ENCODE results near the gene ZP2.
A peak's percentile ranks its signal among the peaks of the same experiment; 100 is the strongest.

Gene ZP2

DNA sequence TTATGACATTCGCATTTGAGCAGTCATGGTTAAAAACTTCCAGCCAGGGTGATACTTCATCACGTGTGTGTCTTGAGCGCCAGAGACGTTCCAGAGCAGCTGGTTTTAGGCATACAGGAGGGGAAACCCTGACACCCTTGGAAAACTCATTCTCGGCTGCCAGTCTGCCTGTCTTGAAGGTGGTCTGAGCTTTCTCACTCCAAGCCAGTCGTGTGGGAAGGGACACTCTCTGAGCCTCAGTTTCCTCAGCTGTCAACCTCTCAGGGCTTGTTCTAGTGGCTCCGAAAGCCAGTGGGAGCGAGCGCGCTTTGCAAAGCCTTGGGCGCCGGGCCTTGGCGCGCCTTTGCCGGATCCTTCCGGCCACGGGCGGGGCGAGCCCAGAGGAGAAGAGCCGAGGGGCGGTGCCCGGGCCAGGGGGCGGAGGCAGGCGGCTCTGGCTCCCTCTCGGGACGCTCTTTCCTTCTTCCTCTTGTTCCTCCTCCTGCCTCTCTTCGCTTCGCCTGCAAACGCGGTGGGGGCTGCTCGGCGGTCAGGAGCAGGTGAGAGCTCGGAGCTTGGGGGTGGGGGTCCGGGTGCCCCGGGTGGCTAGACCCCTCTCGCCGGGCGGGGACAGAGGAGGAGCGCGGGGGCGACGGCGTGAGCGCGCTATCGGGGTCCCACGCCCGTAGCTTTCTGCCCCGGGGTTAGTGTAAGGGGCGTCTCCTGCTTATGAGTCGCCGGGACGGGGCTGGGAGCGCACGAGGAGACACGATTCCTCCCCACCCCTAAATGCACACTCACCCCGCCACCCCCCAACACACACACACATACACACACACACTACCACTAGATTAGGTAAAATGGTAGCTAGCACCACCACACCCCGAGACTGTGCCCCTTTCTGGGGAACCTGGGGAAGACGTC lies 52.9 kb downstream of the ZP2 start, which contains the start of gene LDAF1 (continued):
- TF ChIP-seq, protein P1, sequence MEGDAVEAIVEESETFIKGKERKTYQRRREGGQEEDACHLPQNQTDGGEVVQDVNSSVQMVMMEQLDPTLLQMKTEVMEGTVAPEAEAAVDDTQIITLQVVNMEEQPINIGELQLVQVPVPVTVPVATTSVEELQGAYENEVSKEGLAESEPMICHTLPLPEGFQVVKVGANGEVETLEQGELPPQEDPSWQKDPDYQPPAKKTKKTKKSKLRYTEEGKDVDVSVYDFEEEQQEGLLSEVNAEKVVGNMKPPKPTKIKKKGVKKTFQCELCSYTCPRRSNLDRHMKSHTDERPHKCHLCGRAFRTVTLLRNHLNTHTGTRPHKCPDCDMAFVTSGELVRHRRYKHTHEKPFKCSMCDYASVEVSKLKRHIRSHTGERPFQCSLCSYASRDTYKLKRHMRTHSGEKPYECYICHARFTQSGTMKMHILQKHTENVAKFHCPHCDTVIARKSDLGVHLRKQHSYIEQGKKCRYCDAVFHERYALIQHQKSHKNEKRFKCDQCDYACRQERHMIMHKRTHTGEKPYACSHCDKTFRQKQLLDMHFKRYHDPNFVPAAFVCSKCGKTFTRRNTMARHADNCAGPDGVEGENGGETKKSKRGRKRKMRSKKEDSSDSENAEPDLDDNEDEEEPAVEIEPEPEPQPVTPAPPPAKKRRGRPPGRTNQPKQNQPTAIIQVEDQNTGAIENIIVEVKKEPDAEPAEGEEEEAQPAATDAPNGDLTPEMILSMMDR (tag by site-specific recombination; IDR thresholded peaks at IDR 0.05) = no peak
- TF ChIP-seq ZNF132 (tag by site-specific recombination; IDR thresholded peaks at IDR 0.05; ENCODE audit: borderline replicate concordance) (no peak), ZEB2 (tag by site-specific recombination; IDR thresholded peaks at IDR 0.05) (peak; percentile 19; the same call in 1 of the 2 replicates), ZNF350 (tag by site-specific recombination; IDR thresholded peaks at IDR 0.05) (no peak), ZNF830 (tag by site-specific recombination; IDR thresholded peaks at IDR 0.05; ENCODE audit: low read depth) (no peak), ZNF354C (tag by site-specific recombination; IDR thresholded peaks at IDR 0.05; ENCODE audit: borderline replicate concordance, low read depth) (no peak), ZFP69B (tag by site-specific recombination; IDR thresholded peaks at IDR 0.05) (no peak), PRDM1 (tag by site-specific recombination; IDR thresholded peaks at IDR 0.05) (no peak), ZNF292 (tag by site-specific recombination; IDR thresholded peaks at IDR 0.05; ENCODE audit: borderline replicate concordance, low read depth) (no peak), KLF9 (tag by site-specific recombination; IDR thresholded peaks at IDR 0.05; ENCODE audit: low read depth) (peak; percentile 83), ZXDB (tag by site-specific recombination; IDR thresholded peaks at IDR 0.05) (no peak), ZNF555 (tag by site-specific recombination; conservative IDR thresholded peaks at IDR 0.05) (no peak), KLF8 (tag by site-specific recombination; IDR thresholded peaks at IDR 0.05) (no peak; the same call in 1 of the 2 replicates), ZNF48 (tag by site-specific recombination; IDR thresholded peaks at IDR 0.05) (no peak), ZNF629 (tag by site-specific recombination; IDR thresholded peaks at IDR 0.05) (peak; percentile 35; the same call in 1 of the 2 replicates), RBAK (tag by site-specific recombination; IDR thresholded peaks at IDR 0.05) (no peak), ZNF274 (IDR thresholded peaks at IDR 0.05; ENCODE audit: low read length) (no peak), ZNF274 (tag by site-specific recombination; IDR thresholded peaks at IDR 0.05; ENCODE audit: borderline replicate concordance) (no peak), ZNF677 (tag by site-specific recombination; IDR thresholded peaks at IDR 0.05) (no peak), ZNF843 (tag by site-specific recombination; IDR thresholded peaks at IDR 0.05) (no peak)
- TF ChIP-seq, protein P2, sequence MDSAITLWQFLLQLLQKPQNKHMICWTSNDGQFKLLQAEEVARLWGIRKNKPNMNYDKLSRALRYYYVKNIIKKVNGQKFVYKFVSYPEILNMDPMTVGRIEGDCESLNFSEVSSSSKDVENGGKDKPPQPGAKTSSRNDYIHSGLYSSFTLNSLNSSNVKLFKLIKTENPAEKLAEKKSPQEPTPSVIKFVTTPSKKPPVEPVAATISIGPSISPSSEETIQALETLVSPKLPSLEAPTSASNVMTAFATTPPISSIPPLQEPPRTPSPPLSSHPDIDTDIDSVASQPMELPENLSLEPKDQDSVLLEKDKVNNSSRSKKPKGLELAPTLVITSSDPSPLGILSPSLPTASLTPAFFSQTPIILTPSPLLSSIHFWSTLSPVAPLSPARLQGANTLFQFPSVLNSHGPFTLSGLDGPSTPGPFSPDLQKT (IDR thresholded peaks at IDR 0.05; ENCODE audit: borderline replicate concordance, low read depth, low read length) = no peak
- TF ChIP-seq, protein P3, sequence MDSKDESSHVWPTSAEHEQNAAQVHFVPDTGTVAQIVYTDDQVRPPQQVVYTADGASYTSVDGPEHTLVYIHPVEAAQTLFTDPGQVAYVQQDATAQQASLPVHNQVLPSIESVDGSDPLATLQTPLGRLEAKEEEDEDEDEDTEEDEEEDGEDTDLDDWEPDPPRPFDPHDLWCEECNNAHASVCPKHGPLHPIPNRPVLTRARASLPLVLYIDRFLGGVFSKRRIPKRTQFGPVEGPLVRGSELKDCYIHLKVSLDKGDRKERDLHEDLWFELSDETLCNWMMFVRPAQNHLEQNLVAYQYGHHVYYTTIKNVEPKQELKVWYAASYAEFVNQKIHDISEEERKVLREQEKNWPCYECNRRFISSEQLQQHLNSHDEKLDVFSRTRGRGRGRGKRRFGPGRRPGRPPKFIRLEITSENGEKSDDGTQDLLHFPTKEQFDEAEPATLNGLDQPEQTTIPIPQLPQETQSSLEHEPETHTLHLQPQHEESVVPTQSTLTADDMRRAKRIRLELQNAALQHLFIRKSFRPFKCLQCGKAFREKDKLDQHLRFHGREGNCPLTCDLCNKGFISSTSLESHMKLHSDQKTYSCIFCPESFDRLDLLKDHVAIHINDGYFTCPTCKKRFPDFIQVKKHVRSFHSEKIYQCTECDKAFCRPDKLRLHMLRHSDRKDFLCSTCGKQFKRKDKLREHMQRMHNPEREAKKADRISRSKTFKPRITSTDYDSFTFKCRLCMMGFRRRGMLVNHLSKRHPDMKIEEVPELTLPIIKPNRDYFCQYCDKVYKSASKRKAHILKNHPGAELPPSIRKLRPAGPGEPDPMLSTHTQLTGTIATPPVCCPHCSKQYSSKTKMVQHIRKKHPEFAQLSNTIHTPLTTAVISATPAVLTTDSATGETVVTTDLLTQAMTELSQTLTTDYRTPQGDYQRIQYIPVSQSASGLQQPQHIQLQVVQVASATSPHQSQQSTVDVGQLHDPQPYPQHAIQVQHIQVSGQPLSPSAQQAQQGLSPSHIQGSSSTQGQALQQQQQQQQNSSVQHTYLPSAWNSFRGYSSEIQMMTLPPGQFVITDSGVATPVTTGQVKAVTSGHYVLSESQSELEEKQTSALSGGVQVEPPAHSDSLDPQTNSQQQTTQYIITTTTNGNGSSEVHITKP (tag by site-specific recombination; IDR thresholded peaks at IDR 0.05) = peak; percentile 34; the same call in 1 of the 2 replicates
- TF ChIP-seq, protein P4, sequence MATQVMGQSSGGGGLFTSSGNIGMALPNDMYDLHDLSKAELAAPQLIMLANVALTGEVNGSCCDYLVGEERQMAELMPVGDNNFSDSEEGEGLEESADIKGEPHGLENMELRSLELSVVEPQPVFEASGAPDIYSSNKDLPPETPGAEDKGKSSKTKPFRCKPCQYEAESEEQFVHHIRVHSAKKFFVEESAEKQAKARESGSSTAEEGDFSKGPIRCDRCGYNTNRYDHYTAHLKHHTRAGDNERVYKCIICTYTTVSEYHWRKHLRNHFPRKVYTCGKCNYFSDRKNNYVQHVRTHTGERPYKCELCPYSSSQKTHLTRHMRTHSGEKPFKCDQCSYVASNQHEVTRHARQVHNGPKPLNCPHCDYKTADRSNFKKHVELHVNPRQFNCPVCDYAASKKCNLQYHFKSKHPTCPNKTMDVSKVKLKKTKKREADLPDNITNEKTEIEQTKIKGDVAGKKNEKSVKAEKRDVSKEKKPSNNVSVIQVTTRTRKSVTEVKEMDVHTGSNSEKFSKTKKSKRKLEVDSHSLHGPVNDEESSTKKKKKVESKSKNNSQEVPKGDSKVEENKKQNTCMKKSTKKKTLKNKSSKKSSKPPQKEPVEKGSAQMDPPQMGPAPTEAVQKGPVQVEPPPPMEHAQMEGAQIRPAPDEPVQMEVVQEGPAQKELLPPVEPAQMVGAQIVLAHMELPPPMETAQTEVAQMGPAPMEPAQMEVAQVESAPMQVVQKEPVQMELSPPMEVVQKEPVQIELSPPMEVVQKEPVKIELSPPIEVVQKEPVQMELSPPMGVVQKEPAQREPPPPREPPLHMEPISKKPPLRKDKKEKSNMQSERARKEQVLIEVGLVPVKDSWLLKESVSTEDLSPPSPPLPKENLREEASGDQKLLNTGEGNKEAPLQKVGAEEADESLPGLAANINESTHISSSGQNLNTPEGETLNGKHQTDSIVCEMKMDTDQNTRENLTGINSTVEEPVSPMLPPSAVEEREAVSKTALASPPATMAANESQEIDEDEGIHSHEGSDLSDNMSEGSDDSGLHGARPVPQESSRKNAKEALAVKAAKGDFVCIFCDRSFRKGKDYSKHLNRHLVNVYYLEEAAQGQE (tag by site-specific recombination; IDR thresholded peaks at IDR 0.05) = no peak
- TF ChIP-seq, protein P5, sequence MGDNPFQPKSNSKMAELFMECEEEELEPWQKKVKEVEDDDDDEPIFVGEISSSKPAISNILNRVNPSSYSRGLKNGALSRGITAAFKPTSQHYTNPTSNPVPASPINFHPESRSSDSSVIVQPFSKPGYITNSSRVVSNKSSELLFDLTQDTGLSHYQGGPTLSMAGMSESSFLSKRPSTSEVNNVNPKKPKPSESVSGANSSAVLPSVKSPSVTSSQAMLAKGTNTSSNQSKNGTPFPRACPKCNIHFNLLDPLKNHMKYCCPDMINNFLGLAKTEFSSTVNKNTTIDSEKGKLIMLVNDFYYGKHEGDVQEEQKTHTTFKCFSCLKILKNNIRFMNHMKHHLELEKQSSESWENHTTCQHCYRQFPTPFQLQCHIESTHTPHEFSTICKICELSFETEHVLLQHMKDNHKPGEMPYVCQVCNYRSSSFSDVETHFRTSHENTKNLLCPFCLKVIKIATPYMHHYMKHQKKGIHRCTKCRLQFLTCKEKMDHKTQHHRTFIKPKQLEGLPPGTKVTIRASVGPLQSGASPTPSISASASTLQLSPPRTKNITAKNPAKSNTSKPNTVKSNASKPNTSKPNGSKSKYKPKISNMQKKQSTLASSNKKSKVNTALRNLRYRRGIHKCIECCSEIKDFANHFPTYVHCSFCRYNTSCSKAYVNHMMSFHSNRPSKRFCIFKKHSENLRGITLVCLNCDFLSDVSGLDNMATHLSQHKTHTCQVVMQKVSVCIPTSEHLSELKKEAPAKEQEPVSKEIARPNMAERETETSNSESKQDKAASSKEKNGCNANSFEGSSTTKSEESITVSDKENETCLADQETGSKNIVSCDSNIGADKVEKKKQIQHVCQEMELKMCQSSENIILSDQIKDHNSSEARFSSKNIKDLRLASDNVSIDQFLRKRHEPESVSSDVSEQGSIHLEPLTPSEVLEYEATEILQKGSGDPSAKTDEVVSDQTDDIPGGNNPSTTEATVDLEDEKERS (tag by site-specific recombination; IDR thresholded peaks at IDR 0.05) = no peak

Measured in HEK293 (cell line).